ENCODE results near the gene DPP8. TPM values are rescaled to one million over a fixed set of nuclear protein-coding genes. Genes with fewer than 3 reads are reported as not detected.

Gene DPP8
- total RNA-seq, 6 experiments from 2014 or later = 7.6 to 12.3 (median 10.3) TPM

DNA sequence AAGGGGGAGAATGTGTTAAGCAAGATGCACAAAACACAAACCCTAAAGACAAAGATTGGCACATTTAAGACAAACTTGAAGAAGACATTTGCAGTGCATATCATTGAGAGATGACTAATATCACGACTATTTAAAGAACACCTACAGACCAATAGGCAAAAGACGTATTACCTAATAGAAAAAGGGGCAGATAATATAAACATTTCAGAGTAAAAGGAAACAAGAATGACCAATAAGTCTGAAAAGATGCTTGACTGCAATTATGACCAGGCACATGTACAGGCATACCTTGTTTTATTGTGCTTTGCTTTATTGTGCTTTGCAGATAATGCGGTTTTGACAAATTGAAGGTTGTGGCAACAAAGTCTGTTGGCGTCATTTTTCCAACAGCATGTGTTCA, 17.7 kb upstream of the DPP8 start:
- no peaks in the 10 kb centered on the region for H3K36me3 ChIP-seq
- H3K27me3 ChIP-seq = no peaks in the 10 kb centered on the region
- WGBS (ENCODE audit: insufficient coverage, low coverage, low lambda C conversion rate, missing lambda C conversion rate) = 84% methylated on average over 4 of the region's 4 CpGs
- H3K27ac ChIP-seq = no peak overlapping the region
- intact Hi-C loops (cut with DNase I) = no loop called here
- no peaks in the 10 kb centered on the region for H3K9me3 ChIP-seq
- TF ChIP-seq POLR2A (IDR thresholded peaks at IDR 0.05) = no peak
- TF ChIP-seq CTCF (IDR thresholded peaks at IDR 0.05) = no peak
- H3K4me3 ChIP-seq = no peak overlapping the region
- ATAC-seq = no peak
- peaks cover 0 to 24% (median 10%) of the 10 kb centered on the region in 4 donors for H3K4me1 ChIP-seq
- DNase-seq = no peak

DNA sequence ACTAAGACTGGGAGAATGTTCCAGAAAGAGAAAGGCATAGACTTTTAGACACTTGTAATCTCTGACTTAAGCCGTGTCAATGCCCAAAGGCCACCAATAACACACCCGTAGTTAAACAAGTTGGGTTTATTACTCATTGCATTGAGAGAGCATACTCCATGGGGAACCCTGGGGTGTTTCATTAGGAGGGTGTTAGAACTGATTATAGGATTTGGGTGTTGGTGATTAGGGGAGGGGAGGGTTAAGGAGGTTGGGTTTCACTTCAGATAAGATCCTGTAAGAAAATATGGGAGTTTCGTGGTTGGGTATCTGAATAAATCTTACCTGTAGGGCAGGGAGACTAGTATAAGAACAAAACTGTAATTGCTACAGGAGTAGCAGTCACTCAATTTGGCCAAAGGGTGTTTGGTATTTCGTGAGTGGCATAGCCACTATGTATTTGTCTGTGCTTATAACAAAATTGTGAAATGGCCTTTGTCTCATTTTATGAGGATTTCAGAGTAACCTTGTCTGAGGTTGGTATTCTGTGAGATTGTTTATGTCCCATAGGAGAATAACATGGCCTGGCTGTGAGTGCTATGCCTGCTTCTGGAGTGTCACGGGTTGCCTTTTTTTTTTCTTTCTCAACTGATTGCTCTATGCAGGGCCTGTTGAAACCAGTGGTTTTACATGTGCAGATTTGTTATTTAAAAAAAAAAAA, 15.7 kb upstream of the DPP8 start:
- ATAC-seq (peak in 1 of 4 donors; percentile 1), DNase-seq (no peak)
- Histone ChIP-seq H3K4me3 (no peak overlapping the region), H3K4me1 (peaks cover 0 to 24% (median 10%) of the 10 kb centered on the region in 4 donors), H3K27me3 (no peaks in the 10 kb centered on the region), H3K36me3 (no peaks in the 10 kb centered on the region), H3K27ac (peak overlapping the region in 1 of 3 donors; percentile 23), H3K9me3 (no peaks in the 10 kb centered on the region)
- TF ChIP-seq POLR2A (IDR thresholded peaks at IDR 0.05) (no peak), CTCF (IDR thresholded peaks at IDR 0.05) (no peak)
- intact Hi-C loops (cut with DNase I) = no loop called here
- 66% methylated on average over 5 of the region's 5 CpGs for WGBS (ENCODE audit: insufficient coverage, low coverage, low lambda C conversion rate, missing lambda C conversion rate)

GRCh38 chr15:65532738-65533051, 15.2 kb upstream of the DPP8 start:
- DNase-seq (no peak), ATAC-seq (peak in 1 of 4 donors; percentile 57)
- peak overlapping the region in 1 of 3 donors; percentile 72 for H3K27ac ChIP-seq
- no peaks in the 10 kb centered on the region for H3K27me3 ChIP-seq
- intact Hi-C loops (cut with DNase I) = no loop called here
- H3K4me1 ChIP-seq = peaks cover 0 to 24% (median 10%) of the 10 kb centered on the region in 4 donors
- no peak overlapping the region for H3K4me3 ChIP-seq
- H3K36me3 ChIP-seq = no peaks in the 10 kb centered on the region
- no peaks in the 10 kb centered on the region for H3K9me3 ChIP-seq
- TF ChIP-seq CTCF (IDR thresholded peaks at IDR 0.05) (no peak), POLR2A (IDR thresholded peaks at IDR 0.05) (no peak)
- 5% methylated on average over 1 of the region's 1 CpG for WGBS (ENCODE audit: insufficient coverage, low coverage, low lambda C conversion rate, missing lambda C conversion rate)

DNA sequence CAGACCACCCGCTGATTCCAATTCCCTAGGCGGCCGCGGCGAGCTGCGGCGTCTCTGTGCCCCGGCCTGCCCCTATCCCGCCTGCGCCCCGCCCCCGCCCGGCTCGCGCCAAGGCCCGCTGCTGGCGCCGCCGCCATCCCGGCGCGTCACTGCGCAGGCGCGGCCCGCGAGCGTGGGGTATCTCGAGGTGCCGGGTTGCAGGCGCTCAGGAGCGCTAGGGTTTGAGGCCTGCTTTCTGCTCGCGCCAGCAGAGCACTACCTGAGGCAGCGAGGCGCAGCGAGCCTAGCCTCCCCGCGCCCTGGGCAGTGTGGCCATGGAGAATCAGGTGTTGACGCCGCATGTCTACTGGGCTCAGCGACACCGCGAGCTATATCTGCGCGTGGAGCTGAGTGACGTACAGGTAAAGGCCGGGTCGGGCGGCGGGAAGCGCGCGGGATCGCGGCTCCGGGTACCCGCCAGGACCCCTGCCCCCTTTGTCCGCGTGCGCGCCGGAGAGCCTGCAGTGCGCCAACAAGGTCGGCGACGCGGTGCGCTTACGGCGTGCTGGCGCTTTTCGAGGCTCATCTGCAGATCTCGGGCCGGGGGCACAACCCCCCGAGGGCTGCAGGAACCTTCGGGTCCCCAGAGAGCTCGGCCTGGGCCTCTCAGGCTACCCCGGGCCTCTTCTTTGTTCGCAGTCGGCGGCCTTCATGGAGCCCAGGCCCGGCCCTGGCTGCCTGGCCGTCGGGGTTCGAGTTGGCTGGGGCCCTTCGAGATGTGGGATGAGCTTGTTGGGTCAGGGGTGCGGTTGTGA, 13.0 kb upstream of the DPP8 start, which contains the start of gene HACD3:
HACD3 (plus strand) TSS at position 146 of the 794 bp plus-strand sequence; CDS start at position 315, 169 bp downstream.
- peaks cover 0 to 24% (median 10%) of the 10 kb centered on the region in 4 donors for H3K4me1 ChIP-seq
- 0% methylated on average over 28 of the region's 88 CpGs for WGBS (ENCODE audit: insufficient coverage, low coverage, low lambda C conversion rate, missing lambda C conversion rate)
- intact Hi-C loops (cut with DNase I) = no loop called here
- H3K27ac ChIP-seq = peak within 1 kb of the TSS; percentile 45 to 72 (median 63)
- no peaks in the 10 kb centered on the region for H3K27me3 ChIP-seq
- no peaks in the 10 kb centered on the region for H3K36me3 ChIP-seq
- H3K9me3 ChIP-seq = no peaks in the 10 kb centered on the region
- ATAC-seq = peak; percentile 84 to 95 (median 91)
- H3K4me3 ChIP-seq = peak within 1 kb of the TSS; percentile 75 to 86 (median 81)
- DNase-seq = peak; percentile 89 to 92 (median 92)
- TF ChIP-seq CTCF (IDR thresholded peaks at IDR 0.05) = no peak
- TF ChIP-seq POLR2A (IDR thresholded peaks at IDR 0.05) = peak; percentile 64
